ENCODE results near the gene BHMT. TPM values are rescaled to one million over a fixed set of nuclear protein-coding genes. Genes with fewer than 3 reads are reported as not detected.

The BHMT gene
- total RNA-seq, 2 experiments from 2014 or later: not detected

Other genes starting within 250 kb of the BHMT start
- gene ARSB, start 126.5 kb upstream of the BHMT start, total RNA-seq: 1 to 10 TPM; 9.3 to 9.9 TPM
- gene DMGDH, start 42.1 kb upstream of the BHMT start, total RNA-seq: 1 to 10 TPM; 1.3 to 1.7 TPM
- gene BHMT2, start 42.0 kb upstream of the BHMT start, total RNA-seq: not detected
- 1 to 10 TPM; 8.6 to 9.1 TPM for gene JMY, start 124.3 kb downstream of the BHMT start, total RNA-seq